ENCODE results near the gene YRDC.

Gene YRDC

DNA sequence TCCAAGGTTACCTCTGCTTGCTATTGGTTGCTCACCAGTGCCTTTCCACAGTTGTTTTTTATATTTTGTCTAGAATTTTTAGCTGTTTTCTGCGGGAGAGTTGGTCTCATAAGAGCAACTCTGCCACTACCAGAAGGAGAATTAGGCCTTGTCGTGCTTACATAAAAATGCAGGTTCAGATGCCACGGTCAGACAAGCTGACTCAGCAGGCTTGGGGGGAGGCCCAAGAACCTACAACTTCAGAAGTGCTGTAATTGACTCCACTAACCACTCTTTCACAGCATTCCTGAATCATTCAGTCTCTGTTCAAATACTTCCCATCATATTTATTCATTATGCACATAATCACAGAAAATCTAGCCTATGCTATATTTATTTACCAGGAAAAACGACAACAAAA lies 23.1 kb upstream of the YRDC start:
- Histone ChIP-seq H3K18ac (ENCODE audit: low read length) (no peak overlapping the region), H3K27me3 (ENCODE audit: insufficient read depth, low read length) (no peaks in the 10 kb centered on the region), H3K4me1 (ENCODE audit: control insufficient read depth in 1 of 2, insufficient read depth in 2 of 2, low read length in 2 of 2) (no peaks in the 10 kb centered on the region), H2BK12ac (ENCODE audit: low read length) (no peak overlapping the region), H4K12ac (ENCODE audit: low read depth, low read length) (no peak overlapping the region), H2BK5ac (ENCODE audit: low read depth, low read length, poor library complexity) (no peak overlapping the region), H3K9me3 (ENCODE audit: insufficient read depth, low read depth, low read length) (no peaks in the 10 kb centered on the region), H2AK5ac (ENCODE audit: low read length) (no peak overlapping the region), H3K4me2 (ENCODE audit: low read length) (no peak overlapping the region), H3K36me3 (ENCODE audit: control insufficient read depth in 1 of 2, insufficient read depth in 2 of 2, low read length in 2 of 2) (peaks cover 7 to 25% of the 10 kb centered on the region in 2 experiments), H2BK120ac (ENCODE audit: insufficient read depth, low read length, poor library complexity) (no peak overlapping the region), H3K4ac (ENCODE audit: low read depth, low read length) (no peak overlapping the region), H3K14ac (ENCODE audit: low read length) (no peak overlapping the region), H3K4me3 (ENCODE audit: low read depth, low read length) (no peak overlapping the region), H3K79me1 (ENCODE audit: low read length) (no peaks in the 10 kb centered on the region), H4K91ac (ENCODE audit: low read depth, low read length) (no peak overlapping the region), H3K27ac (ENCODE audit: low read depth, low read length) (no peak overlapping the region), H3K79me2 (ENCODE audit: control insufficient read depth, insufficient read depth, low read length, poor library complexity) (no peaks in the 10 kb centered on the region), H2AFZ (ENCODE audit: insufficient read depth, low read length, poor library complexity) (no peak overlapping the region), H4K8ac (ENCODE audit: low read depth, low read length) (no peak overlapping the region), H3K23ac (ENCODE audit: low read length) (no peak overlapping the region), H3K9ac (ENCODE audit: low read length) (peak overlapping the region; percentile 66)
- WGBS (ENCODE audit: extremely low coverage, insufficient coverage, insufficient read length) = no CpG with 5 or more reads among the region's 4 CpGs
- DNase-seq = no peak

DNA sequence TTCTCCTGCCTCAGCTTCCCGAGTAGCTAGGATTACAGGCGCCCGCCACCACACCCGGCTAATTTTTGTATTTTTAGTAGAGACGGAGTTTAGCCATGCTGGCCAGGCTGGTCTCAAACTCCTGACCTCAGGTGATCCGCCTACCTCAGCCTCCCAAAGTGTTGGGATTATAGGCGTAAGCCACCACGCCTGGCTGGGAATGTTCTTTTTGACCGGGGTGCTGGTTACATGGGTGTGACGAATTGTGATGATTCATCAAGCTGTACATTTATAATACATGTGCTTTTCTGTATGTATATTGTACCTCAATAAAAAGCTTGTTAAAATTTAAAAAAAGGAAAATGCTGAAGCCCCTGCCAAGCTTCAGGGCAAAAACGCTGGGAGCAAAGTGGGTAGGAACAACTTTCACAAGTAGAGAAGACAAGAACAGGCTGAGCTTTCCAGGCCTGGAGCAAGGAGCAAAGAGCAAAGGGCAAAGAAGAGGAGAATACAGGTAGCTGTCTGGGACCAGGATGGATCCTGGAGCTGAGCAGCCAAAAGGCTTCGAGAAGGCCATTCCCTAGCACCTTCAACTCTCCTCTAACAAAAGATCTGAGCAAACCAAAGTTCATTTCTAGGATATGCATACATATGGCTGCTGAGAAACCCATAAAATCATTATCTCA lies 20.5 kb upstream of the YRDC start:
- Histone ChIP-seq H2BK12ac (ENCODE audit: low read length) (no peak overlapping the region), H3K4me1 (ENCODE audit: control insufficient read depth in 1 of 2, insufficient read depth in 2 of 2, low read length in 2 of 2) (no peaks in the 10 kb centered on the region), H3K4ac (ENCODE audit: low read depth, low read length) (no peak overlapping the region), H2AFZ (ENCODE audit: insufficient read depth, low read length, poor library complexity) (no peak overlapping the region), H3K14ac (ENCODE audit: low read length) (no peak overlapping the region), H2AK5ac (ENCODE audit: low read length) (no peak overlapping the region), H3K27ac (ENCODE audit: low read depth, low read length) (no peak overlapping the region), H3K79me1 (ENCODE audit: low read length) (no peaks in the 10 kb centered on the region), H3K9me3 (ENCODE audit: insufficient read depth, low read depth, low read length) (no peaks in the 10 kb centered on the region), H2BK120ac (ENCODE audit: insufficient read depth, low read length, poor library complexity) (no peak overlapping the region), H2BK5ac (ENCODE audit: low read depth, low read length, poor library complexity) (no peak overlapping the region), H3K9ac (ENCODE audit: low read length) (no peak overlapping the region), H4K91ac (ENCODE audit: low read depth, low read length) (no peak overlapping the region), H3K23ac (ENCODE audit: low read length) (peak overlapping the region; percentile 22), H4K8ac (ENCODE audit: low read depth, low read length) (no peak overlapping the region), H3K4me2 (ENCODE audit: low read length) (no peak overlapping the region), H3K36me3 (ENCODE audit: control insufficient read depth in 1 of 2, insufficient read depth in 2 of 2, low read length in 2 of 2) (peaks cover 4 to 20% of the 10 kb centered on the region in 2 experiments), H4K12ac (ENCODE audit: low read depth, low read length) (no peak overlapping the region), H3K18ac (ENCODE audit: low read length) (no peak overlapping the region), H3K79me2 (ENCODE audit: control insufficient read depth, insufficient read depth, low read length, poor library complexity) (no peaks in the 10 kb centered on the region), H3K27me3 (ENCODE audit: insufficient read depth, low read length) (no peaks in the 10 kb centered on the region), H3K4me3 (ENCODE audit: low read depth, low read length) (no peak overlapping the region)
- no peak for DNase-seq
- no CpG with 5 or more reads among the region's 12 CpGs for WGBS (ENCODE audit: extremely low coverage, insufficient coverage, insufficient read length)

DNA sequence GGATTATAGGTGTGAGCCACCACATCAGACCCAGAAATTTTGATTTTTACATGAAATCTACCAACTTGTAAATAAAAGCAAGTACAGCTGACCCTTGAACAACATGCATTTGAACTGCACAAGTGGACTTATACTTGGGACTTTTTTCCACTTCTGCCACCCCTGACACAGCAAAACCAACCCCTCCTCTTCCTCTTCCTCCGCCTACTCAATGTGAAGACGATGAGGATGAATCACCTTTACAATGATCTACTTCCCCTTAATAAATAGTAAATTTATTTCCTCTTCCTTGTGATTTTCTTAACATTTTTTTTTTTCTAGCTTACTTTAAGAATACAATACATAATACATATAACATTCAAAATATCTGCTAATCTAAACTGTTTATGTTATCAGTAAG lies 17.5 kb upstream of the YRDC start:
- no peak overlapping the region for H3K18ac ChIP-seq (ENCODE audit: low read length)
- no peak overlapping the region for H4K12ac ChIP-seq (ENCODE audit: low read depth, low read length)
- H3K4ac ChIP-seq (ENCODE audit: low read depth, low read length) = no peak overlapping the region
- no peak overlapping the region for H4K91ac ChIP-seq (ENCODE audit: low read depth, low read length)
- no peak overlapping the region for H2BK12ac ChIP-seq (ENCODE audit: low read length)
- H3K23ac ChIP-seq (ENCODE audit: low read length) = no peak overlapping the region
- no peak overlapping the region for H2AFZ ChIP-seq (ENCODE audit: insufficient read depth, low read length, poor library complexity)
- H3K36me3 ChIP-seq (ENCODE audit: control insufficient read depth in 1 of 2, insufficient read depth in 2 of 2, low read length in 2 of 2) = peaks cover 14 to 27% of the 10 kb centered on the region in 2 experiments
- no peak overlapping the region for H3K14ac ChIP-seq (ENCODE audit: low read length)
- H4K8ac ChIP-seq (ENCODE audit: low read depth, low read length) = no peak overlapping the region
- H3K27me3 ChIP-seq (ENCODE audit: insufficient read depth, low read length) = no peaks in the 10 kb centered on the region
- no peak for DNase-seq
- H3K4me3 ChIP-seq (ENCODE audit: low read depth, low read length) = no peak overlapping the region
- no peak overlapping the region for H3K27ac ChIP-seq (ENCODE audit: low read depth, low read length)
- H3K79me1 ChIP-seq (ENCODE audit: low read length) = no peaks in the 10 kb centered on the region
- H3K9me3 ChIP-seq (ENCODE audit: insufficient read depth, low read depth, low read length) = no peaks in the 10 kb centered on the region
- H3K79me2 ChIP-seq (ENCODE audit: control insufficient read depth, insufficient read depth, low read length, poor library complexity) = no peaks in the 10 kb centered on the region
- no peak overlapping the region for H2BK120ac ChIP-seq (ENCODE audit: insufficient read depth, low read length, poor library complexity)
- no peak overlapping the region for H2BK5ac ChIP-seq (ENCODE audit: low read depth, low read length, poor library complexity)
- H2AK5ac ChIP-seq (ENCODE audit: low read length) = no peak overlapping the region
- H3K9ac ChIP-seq (ENCODE audit: low read length) = no peak overlapping the region
- H3K4me2 ChIP-seq (ENCODE audit: low read length) = no peak overlapping the region
- no peaks in the 10 kb centered on the region for H3K4me1 ChIP-seq (ENCODE audit: control insufficient read depth in 1 of 2, insufficient read depth in 2 of 2, low read length in 2 of 2)
- no CpG with 5 or more reads among the region's 2 CpGs for WGBS (ENCODE audit: extremely low coverage, insufficient coverage, insufficient read length)

DNA sequence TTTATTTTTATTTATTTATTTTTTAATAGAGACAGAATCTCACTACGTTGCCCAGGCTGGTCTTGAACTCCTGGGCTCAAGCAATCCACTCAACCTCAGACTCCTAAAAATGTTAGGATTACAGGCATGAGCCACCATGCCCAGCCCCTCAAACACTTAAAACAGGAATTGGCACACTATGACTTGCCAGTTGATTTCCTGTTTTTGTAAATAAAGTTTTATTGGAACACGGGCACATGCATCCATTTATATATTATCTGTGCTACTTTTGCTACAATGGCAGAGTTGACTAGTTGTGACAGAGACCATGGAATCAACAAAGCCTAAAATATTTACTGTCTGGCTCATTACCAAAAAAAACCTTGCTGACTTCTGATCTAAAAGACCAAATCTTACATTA lies 16.0 kb upstream of the YRDC start:
- Histone ChIP-seq H4K8ac (ENCODE audit: low read depth, low read length) (no peak overlapping the region), H2BK5ac (ENCODE audit: low read depth, low read length, poor library complexity) (no peak overlapping the region), H3K9me3 (ENCODE audit: insufficient read depth, low read depth, low read length) (no peaks in the 10 kb centered on the region), H3K4me2 (ENCODE audit: low read length) (no peak overlapping the region), H3K27me3 (ENCODE audit: insufficient read depth, low read length) (no peaks in the 10 kb centered on the region), H3K9ac (ENCODE audit: low read length) (no peak overlapping the region), H3K14ac (ENCODE audit: low read length) (no peak overlapping the region), H2AK5ac (ENCODE audit: low read length) (no peak overlapping the region), H2BK12ac (ENCODE audit: low read length) (no peak overlapping the region), H3K27ac (ENCODE audit: low read depth, low read length) (no peak overlapping the region), H3K79me2 (ENCODE audit: control insufficient read depth, insufficient read depth, low read length, poor library complexity) (no peaks in the 10 kb centered on the region), H3K79me1 (ENCODE audit: low read length) (no peaks in the 10 kb centered on the region), H3K18ac (ENCODE audit: low read length) (no peak overlapping the region), H3K4me3 (ENCODE audit: low read depth, low read length) (no peak overlapping the region), H3K4ac (ENCODE audit: low read depth, low read length) (no peak overlapping the region), H3K23ac (ENCODE audit: low read length) (no peak overlapping the region), H2BK120ac (ENCODE audit: insufficient read depth, low read length, poor library complexity) (no peak overlapping the region), H3K4me1 (ENCODE audit: control insufficient read depth in 1 of 2, insufficient read depth in 2 of 2, low read length in 2 of 2) (no peaks in the 10 kb centered on the region), H2AFZ (ENCODE audit: insufficient read depth, low read length, poor library complexity) (no peak overlapping the region), H3K36me3 (ENCODE audit: control insufficient read depth in 1 of 2, insufficient read depth in 2 of 2, low read length in 2 of 2) (peaks cover 16 to 32% of the 10 kb centered on the region in 2 experiments), H4K12ac (ENCODE audit: low read depth, low read length) (no peak overlapping the region), H4K91ac (ENCODE audit: low read depth, low read length) (no peak overlapping the region)
- no peak for DNase-seq
- no CpG with 5 or more reads among the region's 2 CpGs for WGBS (ENCODE audit: extremely low coverage, insufficient coverage, insufficient read length)
